Measurements from ENCODE around the gene CHD1. TPM values are rescaled to one million over a fixed set of nuclear protein-coding genes. Genes with fewer than 3 reads are reported as not detected.

The CHD1 gene
- total RNA-seq, 6 experiments from 2014 or later: 11.0 to 26.2 (median 15.2) TPM

DNA sequence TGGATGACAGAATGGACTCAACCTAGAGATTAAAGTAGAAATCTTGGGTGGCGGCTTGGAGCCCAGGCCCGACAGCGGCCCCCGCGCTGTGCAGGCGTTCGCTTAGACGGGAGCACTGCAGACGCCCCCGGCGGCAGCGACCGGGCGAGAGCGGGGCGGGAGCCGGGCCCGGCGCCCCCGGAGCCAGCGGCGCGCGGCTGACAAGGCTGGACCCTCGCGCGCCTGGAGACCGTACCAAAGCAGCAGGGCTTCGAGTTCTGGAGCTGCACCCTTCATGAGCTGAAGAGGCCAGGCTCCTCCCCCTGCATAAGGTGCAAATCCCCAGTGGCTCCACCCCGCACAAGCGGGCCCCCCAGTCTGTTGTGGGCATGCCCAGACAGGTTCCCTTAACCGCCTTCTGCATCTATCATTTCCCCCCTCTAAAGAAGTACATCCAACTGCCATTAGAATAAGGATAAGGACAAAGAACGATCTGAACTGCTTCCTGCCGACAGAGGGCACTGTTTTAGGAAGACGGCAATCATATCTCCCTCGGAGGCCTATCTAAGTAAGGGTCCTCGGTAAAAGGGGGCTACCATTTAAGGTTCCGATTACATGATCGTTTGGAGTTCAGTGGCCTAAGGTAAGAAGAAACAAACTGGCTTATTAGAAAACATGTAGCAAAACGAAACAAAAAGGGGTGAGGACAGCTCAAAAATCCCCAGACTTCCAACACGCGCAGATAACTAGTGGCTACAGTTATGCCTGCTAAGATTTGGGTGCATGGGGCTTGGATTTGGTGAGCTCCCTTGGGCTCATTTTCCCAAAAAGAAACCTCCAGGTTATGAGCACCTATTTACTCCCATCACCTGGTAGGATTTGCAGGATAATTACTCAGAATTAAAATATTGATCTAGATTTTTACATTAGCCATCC lies 89.1 kb downstream of the CHD1 start:
- H3K27me3 ChIP-seq: no peaks in the 10 kb centered on the region
- 72% methylated on average over 12 of the region's 42 CpGs for WGBS (ENCODE audit: insufficient coverage, low coverage, low lambda C conversion rate, missing lambda C conversion rate)
- H3K4me3 ChIP-seq: peak overlapping the region in 1 of 3 donors; percentile 44
- intact Hi-C loops (cut with DNase I): no loop called here
- TF ChIP-seq CTCF (IDR thresholded peaks at IDR 0.05) (peak; percentile 8 to 48 (median 38)), POLR2A (IDR thresholded peaks at IDR 0.05) (no peak)
- H3K27ac ChIP-seq: no peak overlapping the region
- no peaks in the 10 kb centered on the region for H3K4me1 ChIP-seq
- no peak for DNase-seq
- no peaks in the 10 kb centered on the region for H3K9me3 ChIP-seq
- no peaks in the 10 kb centered on the region for H3K36me3 ChIP-seq
- ATAC-seq: peak; percentile 37 to 84 (median 52)

GRCh38 chr5:98836175-98836574 lies 92.6 kb downstream of the CHD1 start:
- Histone ChIP-seq H3K9me3 (no peaks in the 10 kb centered on the region), H3K4me3 (no peak overlapping the region), H3K27me3 (no peaks in the 10 kb centered on the region), H3K27ac (no peak overlapping the region), H3K36me3 (no peaks in the 10 kb centered on the region), H3K4me1 (no peaks in the 10 kb centered on the region)
- no peak for TF ChIP-seq POLR2A (IDR thresholded peaks at IDR 0.05)
- TF ChIP-seq CTCF (IDR thresholded peaks at IDR 0.05): no peak
- ATAC-seq (no peak), DNase-seq (no peak)
- WGBS (ENCODE audit: insufficient coverage, low coverage, low lambda C conversion rate, missing lambda C conversion rate): 95% methylated on average over 5 of the region's 5 CpGs
- intact Hi-C loops (cut with DNase I): no loop called here

GRCh38 chr5:98827588-98828284 lies 101.1 kb downstream of the CHD1 start:
- Histone ChIP-seq H3K4me3 (no peak overlapping the region), H3K27me3 (no peaks in the 10 kb centered on the region), H3K4me1 (no peaks in the 10 kb centered on the region), H3K36me3 (no peaks in the 10 kb centered on the region), H3K27ac (no peak overlapping the region), H3K9me3 (no peaks in the 10 kb centered on the region)
- no peak for ATAC-seq
- 70% methylated on average over 4 of the region's 7 CpGs for WGBS (ENCODE audit: insufficient coverage, low coverage, low lambda C conversion rate, missing lambda C conversion rate)
- intact Hi-C loops (cut with DNase I): no loop called here
- no peak for DNase-seq
- TF ChIP-seq CTCF (IDR thresholded peaks at IDR 0.05): no peak
- TF ChIP-seq POLR2A (IDR thresholded peaks at IDR 0.05): no peak

DNA sequence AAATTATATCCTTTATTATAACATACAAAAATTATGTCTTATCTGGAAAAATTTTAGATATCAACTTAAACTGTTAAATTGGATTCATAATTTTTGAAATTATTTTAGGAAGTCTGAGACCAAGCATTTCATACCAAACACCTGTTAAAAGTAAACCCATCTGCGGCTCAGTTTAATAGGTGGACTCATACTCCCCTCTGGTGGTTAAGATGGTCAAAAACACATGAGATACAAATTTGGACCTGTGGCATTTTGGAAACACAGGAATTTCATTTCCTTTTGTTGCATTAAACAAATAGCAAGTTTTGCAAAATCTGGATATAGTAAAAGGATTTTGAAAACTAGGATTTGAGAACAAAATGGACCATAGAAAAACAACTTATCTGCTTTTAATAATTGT lies 101.6 kb downstream of the CHD1 start:
- H3K27me3 ChIP-seq: no peaks in the 10 kb centered on the region
- no peak overlapping the region for H3K4me3 ChIP-seq
- intact Hi-C loops (cut with DNase I): no loop called here
- 20% methylated on average over 1 of the region's 1 CpG for whole genome bisulfite sequencing (ENCODE audit: insufficient coverage, low coverage, low lambda C conversion rate, missing lambda C conversion rate)
- no peak overlapping the region for H3K27ac ChIP-seq
- H3K36me3 ChIP-seq: no peaks in the 10 kb centered on the region
- peak; percentile 78 to 88 (median 80) for ATAC-seq
- no peak for DNase-seq
- no peaks in the 10 kb centered on the region for H3K4me1 ChIP-seq
- H3K9me3 ChIP-seq: no peaks in the 10 kb centered on the region
- peak; percentile 55 to 66 (median 62) for TF ChIP-seq CTCF (IDR thresholded peaks at IDR 0.05)
- no peak for TF ChIP-seq POLR2A (IDR thresholded peaks at IDR 0.05)
